Prostate gland (tissue), 2 donors: Measurements from ENCODE around the gene CHST6. TPM values are rescaled to one million over a fixed set of nuclear protein-coding genes. Genes with fewer than 3 reads are reported as not detected.
A peak's percentile ranks its signal among the peaks of the same experiment; 100 is the strongest.
"Not testable (repeated sequence)": the region's sequence is repeated elsewhere in the genome, so short reads cannot be mapped to it uniquely, and the experiment has no call there.

Source experiments
- DNase-seq: peaks from one replicate; pipeline ENCODE4 v3.0.0-alpha.2; 2019; ENCODE audit warnings: low spot score
- H3K27ac ChIP-seq, 2 donors: fragments of 200-600 bp; sonication (generic); 2 replicates each; pipeline ENCODE4 v1.5.1; 2017 to 2019
- H3K27me3 ChIP-seq: fragments of 200-600 bp; sonication (generic); replicated peaks from 2 replicates; pipeline ENCODE4 v1.5.1; 2019; ENCODE audit not compliant: insufficient read depth
- H3K36me3 ChIP-seq, 2 donors: fragments of 200-600 bp; sonication (generic); 1 replicate in 1 of 2; 2 replicates in 1 of 2; pipeline versions ENCODE4 v1.5.1 to v1.8.1; 2017 to 2019
- H3K4me1 ChIP-seq: fragments of 200-600 bp; sonication (generic); replicated peaks from 2 replicates; pipeline ENCODE4 v1.5.1; 2019
- H3K4me3 ChIP-seq, 2 donors: fragments of 200-600 bp; sonication (generic); 2 replicates each; pipeline ENCODE4 v1.5.1; 2017 to 2019
- H3K9me3 ChIP-seq: fragments of 200-600 bp; sonication (generic); 2 replicates; pipeline ENCODE4 v1.5.1; 2017
- POLR2A ChIP-seq: fragments of 450-650 bp; IDR thresholded peaks from one replicate; pipeline ENCODE4 v1.6.1; 2016; ENCODE audit warnings: antibody characterized with exemption, mild to moderate bottlenecking
- POLR2AphosphoS5 ChIP-seq: sonication (generic); formaldehyde crosslinking; IDR thresholded peaks from one replicate; pipeline ENCODE4 v1.6.1; 2017; ENCODE audit warnings: antibody characterized with exemption
- WGBS: methylation state at CpG from one replicate; pipeline ENCODE4 v1.1.5; 2018; 5-methylcytosine and 5-hydroxymethylcytosine counted together
- intact Hi-C: fragments of 100-400 bp; cut with DNase I; formaldehyde crosslinking; loops from one replicate; pipeline ENCODE4 v1.14.2; 2022
- total RNA-seq, 2 donors: library from RNA; depleted of rRNA; stranded (reverse); fragments of >200 nt; gene quantifications; one replicate each; pipeline ENCODE4 v1.1.0, GENCODE V29; 2016
- TF ChIP-seq, protein P1 (sequence below), 4 experiments: fragments of 200-600 bp in 2 of 4; fragments of 450-650 bp in 2 of 4; sonication (generic) in 2 of 4; IDR thresholded peaks; 1 replicate in 3 of 4; 2 replicates in 1 of 4; pipeline ENCODE4 v1.5.1; 2016 to 2019; ENCODE audit warnings: antibody characterized with exemption in 4 of 4, mild to moderate bottlenecking in 2 of 4, moderate library complexity in 2 of 4

CHST6 gene
- total RNA-seq, 2 donors from 2014 or later, result 0.23 to 9.5 TPM

DNA sequence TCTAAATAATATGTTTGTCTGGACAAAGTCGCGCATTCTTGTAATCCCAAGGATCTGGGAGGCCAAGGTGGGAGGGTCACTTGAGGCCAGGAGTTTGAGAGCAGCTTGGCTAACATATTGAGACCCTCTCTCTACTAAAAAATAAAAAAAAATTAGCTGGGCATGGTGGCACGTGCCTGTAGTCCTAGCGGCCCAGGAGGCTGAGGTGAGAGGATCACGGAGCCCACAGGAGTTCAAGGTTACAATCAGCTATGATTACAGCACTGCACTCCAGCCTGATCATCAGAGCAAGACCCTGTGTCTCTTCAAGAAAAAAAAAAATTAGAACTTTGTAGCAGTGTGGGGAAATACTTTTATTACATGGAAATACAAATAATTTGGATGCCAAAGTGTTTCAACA is 6.1 kb upstream of the CHST6 start:
- Histone ChIP-seq H3K36me3 (no peaks in the 10 kb centered on the region), H3K9me3 (no peaks in the 10 kb centered on the region), H3K27ac (no peak overlapping the region), H3K27me3 (no peaks in the 10 kb centered on the region), H3K4me1 (no peaks in the 10 kb centered on the region), H3K4me3 (no peak overlapping the region)
- intact Hi-C loops, result no loop called here
- WGBS, result 85% methylated on average over 5 of the region's 5 CpGs
- TF ChIP-seq POLR2AphosphoS5 (no peak), POLR2A (no peak)
- TF ChIP-seq, protein P1, sequence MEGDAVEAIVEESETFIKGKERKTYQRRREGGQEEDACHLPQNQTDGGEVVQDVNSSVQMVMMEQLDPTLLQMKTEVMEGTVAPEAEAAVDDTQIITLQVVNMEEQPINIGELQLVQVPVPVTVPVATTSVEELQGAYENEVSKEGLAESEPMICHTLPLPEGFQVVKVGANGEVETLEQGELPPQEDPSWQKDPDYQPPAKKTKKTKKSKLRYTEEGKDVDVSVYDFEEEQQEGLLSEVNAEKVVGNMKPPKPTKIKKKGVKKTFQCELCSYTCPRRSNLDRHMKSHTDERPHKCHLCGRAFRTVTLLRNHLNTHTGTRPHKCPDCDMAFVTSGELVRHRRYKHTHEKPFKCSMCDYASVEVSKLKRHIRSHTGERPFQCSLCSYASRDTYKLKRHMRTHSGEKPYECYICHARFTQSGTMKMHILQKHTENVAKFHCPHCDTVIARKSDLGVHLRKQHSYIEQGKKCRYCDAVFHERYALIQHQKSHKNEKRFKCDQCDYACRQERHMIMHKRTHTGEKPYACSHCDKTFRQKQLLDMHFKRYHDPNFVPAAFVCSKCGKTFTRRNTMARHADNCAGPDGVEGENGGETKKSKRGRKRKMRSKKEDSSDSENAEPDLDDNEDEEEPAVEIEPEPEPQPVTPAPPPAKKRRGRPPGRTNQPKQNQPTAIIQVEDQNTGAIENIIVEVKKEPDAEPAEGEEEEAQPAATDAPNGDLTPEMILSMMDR (IDR thresholded peaks at IDR 0.05), result no peak
- DNase-seq, result no peak

DNA sequence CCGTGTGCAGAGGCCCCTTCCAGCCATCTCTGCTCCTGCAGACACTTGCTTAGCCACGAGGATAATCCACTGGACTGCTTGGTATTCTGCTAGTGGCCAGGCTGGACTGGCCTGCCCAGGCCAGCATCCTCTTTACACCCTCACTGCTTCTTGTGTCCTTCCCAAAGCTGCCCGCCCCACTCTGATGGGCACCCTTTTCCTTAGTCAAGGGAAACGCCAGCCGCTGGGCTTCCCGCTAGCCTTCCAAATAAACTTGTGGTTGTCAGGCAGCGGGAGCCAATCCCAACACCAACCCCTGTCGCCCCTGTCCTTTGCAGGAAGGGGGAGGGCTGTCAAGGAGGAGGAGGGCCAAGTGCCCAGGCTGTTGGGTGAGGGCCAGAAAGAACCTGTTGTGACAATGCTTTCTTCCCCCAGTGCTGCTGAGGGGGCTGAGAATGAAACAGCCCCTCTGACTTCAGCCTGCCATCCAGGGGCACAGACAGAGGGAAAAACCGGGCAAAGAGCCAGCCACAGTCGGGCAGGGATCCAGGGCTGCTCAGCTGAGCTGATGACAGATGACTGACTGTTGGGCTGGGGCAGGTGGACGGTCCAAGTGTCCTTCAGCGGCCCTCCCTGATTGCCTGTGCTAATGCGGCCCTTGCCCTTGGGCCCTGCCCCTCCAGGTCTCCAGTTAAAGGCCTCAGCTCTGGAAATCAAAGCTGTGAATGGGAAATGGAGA is 3.5 kb upstream of the CHST6 start:
- H3K36me3 ChIP-seq, H3K4me1 ChIP-seq, H3K27ac ChIP-seq, DNase-seq, H3K9me3 ChIP-seq, H3K4me3 ChIP-seq, H3K27me3 ChIP-seq, intact Hi-C loops: not testable (repeated sequence)
- WGBS, result 10% methylated on average over 10 of the region's 13 CpGs

DNA sequence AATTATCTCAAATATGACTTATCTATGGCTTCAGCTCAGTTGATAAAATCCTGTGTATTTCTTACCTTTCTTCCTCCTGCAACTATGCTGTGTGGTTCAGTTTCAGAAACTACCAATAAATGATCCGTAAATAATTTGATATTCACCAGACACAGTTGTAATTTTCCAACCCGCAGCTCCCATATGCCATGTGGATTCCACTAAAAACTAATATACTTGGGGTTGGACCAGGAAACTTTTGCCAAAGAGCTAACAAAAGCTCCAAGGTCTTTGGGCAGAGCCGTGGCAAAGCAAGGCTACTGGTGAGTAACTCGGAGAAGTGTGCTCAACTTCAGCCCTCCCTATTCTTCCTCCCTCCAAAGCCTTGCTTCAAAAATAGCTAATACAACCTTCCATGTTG is 2.3 kb upstream of the CHST6 start:
- Histone ChIP-seq H3K9me3 (no peaks in the 10 kb centered on the region), H3K4me1 (peaks cover 5% of the 10 kb centered on the region), H3K4me3 (no peak overlapping the region), H3K27ac (no peak overlapping the region), H3K27me3 (no peaks in the 10 kb centered on the region), H3K36me3 (no peaks in the 10 kb centered on the region)
- no peak for DNase-seq
- TF ChIP-seq POLR2A (no peak), POLR2AphosphoS5 (no peak)
- TF ChIP-seq, protein P1 (IDR thresholded peaks at IDR 0.05), result no peak
- WGBS, result 77% methylated on average over 4 of the region's 4 CpGs
- intact Hi-C loops, result no loop called here

DNA sequence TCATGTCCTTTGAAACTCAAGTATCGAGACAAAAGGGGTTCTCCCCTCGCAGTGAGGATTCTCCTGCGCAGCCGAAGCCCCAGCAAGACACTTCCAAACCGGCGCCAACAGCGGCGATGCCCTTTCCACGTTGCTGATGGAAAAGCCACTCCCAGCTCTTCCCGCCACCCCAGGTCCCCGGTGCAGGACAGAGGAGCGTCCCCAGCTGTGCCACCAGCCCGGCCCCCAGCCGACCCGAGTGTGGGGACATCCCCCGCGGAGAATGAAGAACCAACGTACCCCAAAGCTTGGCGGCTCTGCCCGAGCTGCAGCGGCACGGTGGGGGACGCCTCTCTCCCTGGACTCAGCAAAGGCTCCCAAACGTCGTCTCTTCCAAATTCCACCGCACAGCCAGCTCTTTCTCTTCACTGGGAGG is 573 bp downstream of the CHST6 start:
- Histone ChIP-seq H3K36me3 (no peaks in the 10 kb centered on the region), H3K27me3 (no peaks in the 10 kb centered on the region), H3K27ac (no peak overlapping the region), H3K4me3 (peak overlapping the region; percentile 15 to 17), H3K4me1 (peaks cover 5% of the 10 kb centered on the region), H3K9me3 (no peaks in the 10 kb centered on the region)
- TF ChIP-seq, protein P1 (IDR thresholded peaks at IDR 0.05), result no peak
- no peak for TF ChIP-seq POLR2AphosphoS5
- TF ChIP-seq POLR2A, result no peak
- WGBS, result 2% methylated on average over 26 of the region's 26 CpGs
- DNase-seq, result no peak
- intact Hi-C loops, result no loop called here

DNA sequence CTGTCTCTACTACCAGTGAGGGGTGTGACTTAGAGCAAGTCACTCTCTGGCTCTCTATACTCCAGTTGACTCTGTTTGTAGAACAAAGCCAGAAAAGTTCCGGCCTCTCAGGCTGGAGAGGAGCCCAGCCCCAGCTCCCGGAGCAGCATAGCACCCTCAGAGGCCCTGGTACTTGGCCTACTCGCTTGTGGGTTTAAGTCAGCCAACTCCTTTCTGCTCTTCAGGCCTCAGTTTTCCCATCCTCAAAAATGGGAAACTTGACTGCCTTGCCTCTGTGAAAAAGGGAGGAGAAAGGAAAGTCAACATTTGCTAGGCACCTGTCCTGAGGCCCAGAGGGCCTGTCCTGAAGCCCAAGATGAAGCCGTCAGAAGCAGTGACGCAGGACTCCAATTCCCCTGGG is 1.1 kb downstream of the CHST6 start:
- Histone ChIP-seq H3K4me1 (peaks cover 5% of the 10 kb centered on the region), H3K36me3 (no peaks in the 10 kb centered on the region), H3K27ac (no peak overlapping the region), H3K27me3 (no peaks in the 10 kb centered on the region), H3K9me3 (no peaks in the 10 kb centered on the region), H3K4me3 (no peak overlapping the region)
- DNase-seq, result no peak
- 60% methylated on average over 5 of the region's 5 CpGs for WGBS
- no peak for TF ChIP-seq POLR2A
- TF ChIP-seq, protein P1 (IDR thresholded peaks at IDR 0.05), result no peak
- TF ChIP-seq POLR2AphosphoS5, result no peak
- intact Hi-C loops, result no loop called here
